Fibroblast of gingiva (primary cell): ENCODE results near the gene GMCL1.
"Not testable (repeated sequence)": the region's sequence is repeated elsewhere in the genome, so short reads cannot be mapped to it uniquely, and the experiment has no call there.

Source experiments
- DNase-seq: peaks from one replicate; pipeline ENCODE4 v3.0.0-alpha.2; 2011; ENCODE audit warnings: low read depth

The GMCL1 gene, protein sequence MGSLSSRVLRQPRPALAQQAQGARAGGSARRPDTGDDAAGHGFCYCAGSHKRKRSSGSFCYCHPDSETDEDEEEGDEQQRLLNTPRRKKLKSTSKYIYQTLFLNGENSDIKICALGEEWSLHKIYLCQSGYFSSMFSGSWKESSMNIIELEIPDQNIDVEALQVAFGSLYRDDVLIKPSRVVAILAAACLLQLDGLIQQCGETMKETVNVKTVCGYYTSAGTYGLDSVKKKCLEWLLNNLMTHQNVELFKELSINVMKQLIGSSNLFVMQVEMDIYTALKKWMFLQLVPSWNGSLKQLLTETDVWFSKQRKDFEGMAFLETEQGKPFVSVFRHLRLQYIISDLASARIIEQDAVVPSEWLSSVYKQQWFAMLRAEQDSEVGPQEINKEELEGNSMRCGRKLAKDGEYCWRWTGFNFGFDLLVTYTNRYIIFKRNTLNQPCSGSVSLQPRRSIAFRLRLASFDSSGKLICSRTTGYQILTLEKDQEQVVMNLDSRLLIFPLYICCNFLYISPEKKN

DNA sequence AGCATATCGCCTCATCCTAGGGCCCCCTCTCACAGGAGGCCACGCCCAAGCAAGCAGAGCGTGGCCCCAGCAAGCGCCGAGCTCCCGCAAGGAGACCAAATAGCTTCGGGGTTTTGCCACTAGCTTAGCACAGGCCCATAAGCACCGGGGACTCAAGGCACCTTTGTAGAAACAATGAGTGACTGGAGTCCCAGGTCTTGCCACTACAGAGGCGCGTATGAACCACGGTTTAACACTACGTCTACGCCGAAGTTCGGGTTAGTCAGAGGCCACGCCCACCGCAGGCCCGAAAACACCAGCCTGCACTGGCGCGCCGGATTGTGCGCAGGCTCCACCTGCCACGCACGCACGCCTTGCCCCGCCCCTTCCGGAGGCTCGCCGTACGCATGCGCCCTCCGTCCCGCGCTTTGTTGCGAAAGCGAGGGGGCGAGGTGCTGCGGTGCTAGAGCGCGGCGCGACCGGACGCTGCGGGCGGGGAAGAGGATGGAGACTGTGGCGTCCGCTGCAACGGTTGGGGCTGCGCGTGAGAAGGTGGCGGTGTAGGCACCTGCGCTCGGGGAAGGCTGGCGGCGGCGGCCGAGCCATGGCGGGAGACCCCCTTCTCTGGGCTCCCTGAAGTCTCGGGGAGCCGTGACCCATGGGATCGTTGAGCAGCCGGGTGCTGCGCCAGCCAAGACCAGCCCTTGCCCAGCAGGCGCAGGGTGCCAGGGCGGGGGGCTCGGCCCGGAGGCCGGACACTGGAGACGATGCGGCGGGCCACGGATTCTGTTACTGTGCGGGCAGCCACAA, at the start of gene GMCL1:
GMCL1 (plus strand) TSS at position 405 of the 789 bp plus-strand sequence; CDS start at position 638, 233 bp downstream.
- peak; percentile 94 for DNase-seq

DNA sequence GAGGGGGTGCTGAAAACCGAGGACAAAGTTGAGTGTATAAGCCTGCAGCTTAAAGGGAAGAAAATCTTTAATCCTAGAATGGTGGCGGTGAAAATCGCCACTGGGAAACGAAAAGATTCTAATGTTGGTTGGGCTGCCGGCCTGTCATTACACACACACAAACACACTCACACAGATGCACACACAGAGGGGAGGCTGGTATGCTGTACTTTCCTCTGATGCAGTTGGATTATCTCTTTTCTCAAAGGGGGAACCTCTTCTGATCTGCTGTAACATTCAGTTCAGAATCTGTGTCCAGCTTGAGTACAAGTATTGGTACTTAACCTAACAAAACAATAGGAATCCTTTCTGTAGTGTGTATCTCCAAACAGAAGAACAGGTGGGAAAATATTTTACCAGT, 48.5 kb upstream of the GMCL1 start:
- no peak for DNase-seq

DNA sequence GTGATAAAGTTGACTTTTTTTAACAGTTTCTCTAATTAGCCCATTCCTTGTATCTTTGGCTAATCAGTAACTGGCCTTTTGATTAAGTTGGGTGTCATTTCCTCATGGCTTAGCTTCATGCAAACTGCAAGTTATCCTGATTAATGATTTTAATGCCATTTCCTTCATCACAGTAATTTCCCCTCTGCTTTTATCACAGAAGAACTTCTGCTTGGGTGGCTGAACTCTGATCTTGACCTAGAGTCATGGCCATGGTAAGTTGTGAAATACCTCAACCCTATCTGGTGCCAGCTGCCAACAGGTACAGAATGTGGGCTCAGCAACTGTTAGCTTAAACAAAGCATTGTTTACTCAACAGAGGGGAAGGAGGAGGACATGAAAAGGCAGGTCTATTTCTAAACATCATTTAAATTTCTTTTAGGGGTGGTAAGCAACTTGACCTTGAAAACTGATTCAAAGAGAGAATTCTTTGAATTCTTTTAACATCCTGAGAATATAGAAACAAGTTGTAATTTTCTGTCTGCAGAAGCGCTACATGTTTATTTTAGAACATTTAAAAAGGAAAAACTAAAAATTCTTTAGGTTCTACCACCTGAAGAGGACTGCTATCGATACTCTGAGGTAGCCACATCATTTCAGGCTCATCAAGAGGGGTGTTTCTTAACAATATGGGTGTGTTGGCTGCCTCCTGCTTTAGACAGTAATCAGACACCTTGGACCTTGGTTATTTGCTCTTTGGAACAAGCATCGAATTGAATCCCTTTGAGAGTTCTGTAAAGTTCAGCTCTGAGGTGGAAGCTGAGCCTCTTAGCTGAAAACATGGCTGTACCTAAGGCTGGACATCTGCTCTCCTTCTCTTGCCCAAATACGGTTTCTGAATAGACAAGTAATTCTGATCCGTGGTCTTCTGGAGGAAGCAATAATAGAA, 47.9 kb upstream of the GMCL1 start:
- DNase-seq = no peak

DNA sequence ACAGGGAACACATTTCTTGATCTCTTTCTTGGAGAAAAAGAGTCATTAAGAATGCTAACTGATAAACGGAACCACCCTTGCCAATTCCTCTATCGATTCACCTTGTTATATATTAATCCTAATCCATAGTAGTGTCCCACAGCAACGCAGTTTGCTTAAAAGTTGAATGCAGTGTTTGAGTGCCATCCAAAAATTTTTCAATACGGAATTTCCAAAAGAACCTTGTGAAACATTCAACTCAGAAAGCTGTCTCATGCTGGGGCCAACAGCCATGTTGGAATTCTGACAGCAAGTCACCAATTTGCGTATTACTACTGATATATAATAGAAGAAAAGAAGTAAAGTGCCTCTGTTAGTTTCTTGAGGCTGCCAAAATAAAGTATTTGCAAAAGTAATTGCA, 45.2 kb upstream of the GMCL1 start:
- no peak for DNase-seq

DNA sequence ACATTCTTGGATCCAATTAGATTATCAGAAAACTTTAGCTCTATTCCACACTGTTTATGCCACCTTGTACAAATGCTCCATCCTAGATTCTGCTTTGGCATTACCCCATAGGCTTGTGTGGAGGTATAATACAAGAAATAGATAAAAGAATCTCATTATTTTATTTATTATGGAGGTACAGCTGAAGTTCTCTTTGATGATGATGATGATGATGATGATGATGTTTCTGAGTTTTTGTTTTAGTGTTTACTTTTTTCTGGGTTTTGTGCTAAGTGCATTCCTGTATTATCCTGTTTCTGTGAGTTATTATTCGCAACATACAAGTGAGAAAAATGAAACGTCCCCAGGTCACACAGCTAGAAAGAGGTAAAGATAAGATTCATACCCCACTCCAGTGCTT, 44.1 kb upstream of the GMCL1 start:
- DNase-seq = no peak

DNA sequence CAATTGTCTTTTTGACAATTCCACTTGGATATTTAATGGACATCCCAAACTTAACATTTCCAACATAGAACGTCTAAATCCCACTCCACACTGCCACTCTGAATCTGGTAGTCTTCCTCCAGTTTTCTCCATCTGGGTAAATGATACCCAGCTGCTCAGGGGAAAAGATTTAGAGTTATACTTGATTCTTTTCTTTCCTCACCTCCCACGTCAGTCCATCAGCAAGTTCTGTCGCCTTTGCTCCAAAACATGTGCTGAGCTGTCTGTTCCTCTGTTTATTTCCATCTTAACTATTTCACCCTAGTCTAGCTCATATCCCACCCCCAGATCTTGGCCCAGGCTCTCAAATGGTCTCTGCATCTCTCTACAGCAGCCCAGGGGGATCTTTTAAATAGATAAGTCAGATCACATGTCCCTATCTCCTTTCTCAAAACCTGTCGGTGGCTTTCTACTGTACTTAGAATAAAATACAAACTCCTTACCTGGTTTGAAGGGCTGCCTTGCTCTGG, 43.4 kb upstream of the GMCL1 start:
- no peak for DNase-seq

DNA sequence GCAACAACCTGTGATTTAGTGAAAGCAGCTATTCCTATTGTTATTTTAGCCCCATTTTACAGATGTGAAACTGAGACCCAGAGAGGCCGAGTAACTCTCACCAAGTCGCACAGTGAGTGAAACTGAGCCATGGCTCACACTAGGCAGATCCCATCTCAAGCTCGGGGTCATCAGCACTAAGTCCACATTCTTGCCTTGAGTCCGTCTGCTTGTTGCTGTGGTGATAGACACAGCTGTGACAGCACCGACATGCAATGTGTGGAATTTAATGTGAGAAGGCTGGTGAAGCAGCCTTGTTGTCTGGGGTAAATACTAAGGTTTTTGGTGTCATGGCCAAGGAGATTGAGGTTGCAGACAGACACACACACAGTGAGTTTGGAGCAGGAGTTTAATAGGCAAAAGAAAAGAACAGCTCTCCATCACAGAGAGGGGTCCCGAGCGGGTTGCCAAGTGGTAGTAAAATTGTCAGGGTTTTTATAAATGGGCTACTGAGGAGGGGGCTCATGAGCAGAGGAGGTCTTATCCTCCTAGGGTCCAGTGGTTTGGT, 40.2 kb upstream of the GMCL1 start:
- peak; percentile 72 for DNase-seq

DNA sequence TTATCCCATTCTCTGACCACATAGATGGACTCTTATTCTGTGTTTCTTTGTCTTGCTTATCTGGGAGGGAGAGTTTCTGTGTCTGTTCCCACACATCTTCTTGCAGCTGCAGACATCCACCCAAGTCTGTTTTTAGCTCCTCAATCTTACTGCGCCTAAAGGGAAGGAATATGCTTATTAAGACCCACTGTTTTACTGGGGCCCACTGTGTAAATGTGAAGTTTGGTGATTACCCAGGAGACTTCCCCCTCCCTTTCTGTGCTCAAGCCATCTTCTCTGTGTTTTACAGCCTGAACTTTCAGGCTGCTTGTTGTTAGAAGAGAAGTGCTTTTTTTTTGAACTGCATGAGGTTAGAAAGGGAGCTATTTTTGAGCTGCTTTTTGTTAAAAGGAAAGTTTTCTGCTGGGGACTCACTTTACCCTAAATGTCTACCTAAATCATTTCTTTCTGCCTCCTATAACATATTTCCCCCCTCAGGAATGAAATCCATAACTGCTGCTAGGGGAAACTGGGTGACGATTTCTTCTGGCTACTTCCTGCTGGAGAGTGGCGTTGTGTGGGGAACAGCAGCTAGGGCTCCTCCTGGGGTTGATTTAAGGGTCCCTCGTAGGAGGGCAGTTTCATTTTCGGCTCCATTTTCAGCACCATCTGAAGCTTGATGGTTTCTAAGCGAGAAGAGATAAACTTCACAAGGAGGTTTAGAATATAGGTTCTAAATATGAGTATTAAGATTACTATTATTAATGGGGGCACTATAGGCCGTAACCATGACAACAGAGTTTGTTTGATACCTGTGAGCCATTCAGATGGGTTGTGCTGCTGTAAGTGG, 39.5 kb upstream of the GMCL1 start:
- DNase-seq = no peak

DNA sequence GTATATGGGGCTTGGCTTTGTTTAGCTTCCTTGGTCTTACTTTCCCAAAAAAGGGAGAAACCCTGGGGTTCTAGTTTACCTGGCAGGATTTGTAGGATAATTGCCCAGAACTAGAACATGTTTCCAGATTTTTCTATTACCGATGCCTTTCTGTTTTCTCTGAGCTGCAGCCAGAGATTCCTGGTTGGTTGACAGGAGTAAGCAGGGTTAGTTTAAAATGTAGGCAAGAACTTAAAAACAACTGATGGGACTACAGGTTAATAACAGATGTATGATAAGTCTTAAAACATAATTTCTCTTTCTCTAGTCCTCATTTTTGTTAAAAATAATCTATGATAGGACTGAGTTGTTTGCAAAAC, 38.9 kb upstream of the GMCL1 start:
- DNase-seq = no peak

DNA sequence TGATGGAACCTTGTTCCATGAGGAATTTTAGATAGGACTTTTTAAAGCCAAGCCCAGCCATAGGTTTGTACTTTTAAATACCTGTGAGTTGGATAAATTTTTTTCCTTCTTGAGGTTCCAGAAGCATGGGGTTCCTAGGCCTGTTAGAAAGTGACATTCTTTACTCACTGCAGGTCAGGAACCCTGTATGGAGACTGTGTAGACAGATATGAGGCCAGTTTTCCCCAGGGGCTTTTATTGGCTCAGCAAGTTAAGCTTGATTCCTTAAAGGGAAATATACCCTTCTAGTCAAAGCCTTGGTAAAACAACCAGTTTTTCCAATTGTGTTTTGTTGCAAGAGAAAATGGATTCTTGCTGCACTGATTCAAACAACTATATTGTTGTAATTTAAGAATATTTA, 38.4 kb upstream of the GMCL1 start:
- DNase-seq = no peak

DNA sequence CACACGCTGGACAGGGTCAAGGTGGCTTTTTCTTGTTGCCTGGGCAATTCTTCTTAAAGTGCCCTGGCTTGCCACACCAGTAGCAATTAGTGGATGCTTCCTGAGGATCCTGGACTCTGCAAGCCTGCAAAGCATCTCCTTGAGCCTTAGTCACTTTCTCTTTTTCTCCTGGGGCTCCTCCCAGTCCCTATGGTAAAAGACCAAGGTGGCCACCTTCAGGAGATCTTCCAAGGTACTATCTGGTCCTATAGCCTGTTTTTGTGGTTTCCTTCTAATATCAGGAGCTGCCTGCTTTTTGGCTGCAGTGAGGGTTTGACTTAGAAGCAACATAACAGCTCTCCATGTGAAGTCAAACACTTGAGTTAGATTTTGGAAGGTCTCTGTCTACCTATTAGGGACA, 33.3 kb upstream of the GMCL1 start:
- DNase-seq = no peak

DNA sequence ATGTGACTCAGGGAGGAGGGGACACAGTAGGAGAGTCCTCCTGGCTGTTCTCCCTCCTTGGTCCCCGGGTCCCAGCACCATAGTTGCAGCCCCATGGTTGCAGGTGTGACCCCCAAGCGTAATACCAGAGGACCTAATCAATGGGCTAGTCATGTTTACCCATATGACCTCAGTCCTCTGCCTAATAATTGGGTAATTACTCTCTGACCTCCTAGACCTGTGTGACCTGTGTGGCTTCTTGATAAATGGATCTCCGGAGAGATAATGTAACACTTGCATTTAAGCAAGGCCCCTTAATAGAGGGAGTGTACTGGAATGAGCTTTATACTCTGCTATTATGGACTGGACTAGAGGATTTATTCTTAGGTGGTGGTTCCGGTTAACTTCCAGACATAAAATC, 32.2 kb upstream of the GMCL1 start:
- no peak for DNase-seq

DNA sequence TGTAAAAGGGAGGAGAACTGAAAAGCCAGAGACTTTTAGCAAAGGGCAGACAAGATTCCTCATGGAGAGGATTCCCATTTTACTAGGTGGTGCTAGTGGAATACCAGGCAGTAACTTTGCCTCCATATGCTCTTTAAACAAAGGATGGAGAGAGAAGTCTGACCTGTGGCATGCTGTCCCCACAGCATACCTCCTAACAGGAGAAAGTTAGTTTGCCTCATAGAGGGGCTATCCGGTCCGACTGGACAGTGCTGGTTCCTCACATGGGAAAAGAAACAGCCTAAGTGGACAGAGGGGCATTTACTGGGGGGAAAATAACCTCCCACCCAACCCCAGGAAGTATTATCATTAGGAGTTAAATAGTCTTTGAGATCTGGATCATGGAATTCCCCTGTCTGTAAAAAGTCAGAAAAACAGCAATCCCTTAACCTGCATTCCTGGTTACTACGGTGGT, 31.6 kb upstream of the GMCL1 start:
- no peak for DNase-seq

DNA sequence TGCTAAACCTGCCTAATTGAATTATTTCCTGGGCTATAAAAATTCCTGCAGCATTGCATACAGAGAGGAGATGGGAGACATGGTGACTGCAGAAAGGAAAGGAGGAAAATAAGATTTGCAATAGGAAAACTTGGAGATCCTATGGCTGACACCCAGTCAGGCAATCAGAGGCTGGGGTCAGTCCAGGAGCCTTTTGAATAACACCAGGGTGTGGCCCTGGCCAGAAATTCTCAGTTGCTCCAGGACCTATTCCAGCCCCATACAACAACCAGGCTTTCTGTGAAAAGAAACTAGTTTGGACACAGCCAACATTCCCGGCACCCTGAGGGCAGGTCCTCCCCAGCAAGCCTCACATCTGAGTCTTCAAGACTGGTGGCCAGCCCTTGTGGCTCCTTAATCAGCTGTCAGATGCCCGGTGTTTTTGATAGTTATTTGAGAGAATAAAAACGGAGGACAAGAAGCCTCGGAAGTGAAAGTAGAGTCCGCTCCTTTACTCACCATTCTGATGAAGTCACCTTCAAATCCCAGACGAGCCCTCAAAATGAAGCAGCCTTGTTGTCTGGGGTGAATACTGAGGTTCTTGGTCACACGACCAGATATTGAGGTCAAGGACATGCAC, 31.1 kb upstream of the GMCL1 start:
- peak; percentile 17 for DNase-seq

DNA sequence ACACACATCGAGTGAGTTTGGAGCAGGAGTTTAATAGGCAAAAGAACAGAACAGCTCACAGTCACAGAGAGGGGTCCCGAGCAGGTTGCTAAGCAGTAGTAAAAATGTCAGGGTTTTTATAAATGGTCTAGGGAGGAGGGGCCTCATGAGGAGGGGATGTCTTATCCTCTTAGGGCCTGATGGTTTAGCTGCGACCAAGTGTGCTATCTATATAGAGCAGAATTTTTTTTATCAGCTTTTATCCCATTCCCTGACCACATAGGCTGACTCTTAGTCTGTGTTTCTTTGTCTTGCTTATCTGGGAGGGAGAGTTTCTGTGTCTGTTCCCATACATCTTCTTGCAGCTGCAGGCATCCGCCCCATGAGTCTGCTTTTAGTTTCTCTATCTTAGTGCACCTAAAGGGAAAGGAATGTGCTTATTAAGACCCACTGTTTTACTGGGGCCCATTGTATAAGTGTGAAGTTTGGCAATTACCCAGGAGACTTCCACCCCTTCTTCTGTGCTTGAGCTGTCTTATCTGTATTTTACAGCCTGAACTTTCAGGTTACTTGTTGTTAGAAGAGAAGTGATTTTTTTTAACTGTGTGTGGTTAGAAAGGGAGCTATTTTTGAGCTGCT, 30.4 kb upstream of the GMCL1 start:
- no peak for DNase-seq

DNA sequence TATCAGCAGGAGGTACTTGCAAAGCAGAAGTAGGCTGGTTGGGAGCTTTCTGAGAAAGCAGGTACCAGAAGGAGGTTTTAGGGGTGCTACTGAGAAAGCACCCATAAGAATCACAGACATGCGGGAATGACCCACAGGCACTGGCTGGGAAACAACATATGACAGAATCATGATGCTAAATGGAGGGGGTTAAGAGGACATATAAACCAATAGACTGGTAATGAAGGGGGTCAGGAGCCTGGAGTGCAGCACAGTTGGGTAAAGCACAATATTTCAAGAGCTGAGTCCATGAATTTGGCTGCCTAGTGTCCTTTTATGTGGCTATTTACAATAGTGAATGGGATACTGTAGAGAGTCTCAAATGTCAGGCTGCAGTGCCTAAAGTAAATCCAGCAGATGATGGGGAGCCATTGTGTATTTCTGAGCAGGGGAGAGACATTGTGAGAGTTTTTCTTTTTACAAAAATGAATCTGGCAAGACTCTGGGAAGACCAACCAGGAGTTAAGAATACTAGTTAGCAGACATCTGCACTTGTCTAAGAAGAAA, 27.6 kb upstream of the GMCL1 start:
- DNase-seq = no peak

DNA sequence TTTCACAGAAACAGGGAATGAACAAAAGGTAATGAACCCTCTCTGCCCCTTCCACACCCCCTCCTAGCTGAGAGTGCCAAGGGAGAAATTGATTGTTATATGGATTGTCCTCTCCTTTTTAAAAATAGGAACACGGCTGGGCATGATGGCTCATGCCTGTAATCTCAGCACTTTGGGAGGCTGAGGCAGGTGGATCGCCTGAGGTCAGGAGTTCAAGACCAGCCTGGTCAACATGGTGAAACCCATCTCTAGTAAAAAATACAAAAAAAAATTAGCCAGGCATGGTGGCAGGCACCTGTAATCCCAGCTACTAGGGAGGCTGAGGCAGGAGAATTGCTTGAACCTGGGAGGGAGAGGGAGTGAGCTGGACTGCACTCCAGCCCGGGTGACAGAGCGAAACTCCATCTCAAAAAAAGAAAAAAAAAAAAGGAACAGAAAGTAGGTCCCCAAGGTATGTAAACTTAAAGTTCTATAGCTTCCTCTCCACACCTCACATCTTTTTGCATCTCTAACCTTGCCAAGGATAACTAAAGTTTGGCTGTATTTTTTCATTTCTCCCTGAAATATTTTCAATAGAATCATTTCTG, 26.6 kb upstream of the GMCL1 start:
- DNase-seq = not testable (repeated sequence)

DNA sequence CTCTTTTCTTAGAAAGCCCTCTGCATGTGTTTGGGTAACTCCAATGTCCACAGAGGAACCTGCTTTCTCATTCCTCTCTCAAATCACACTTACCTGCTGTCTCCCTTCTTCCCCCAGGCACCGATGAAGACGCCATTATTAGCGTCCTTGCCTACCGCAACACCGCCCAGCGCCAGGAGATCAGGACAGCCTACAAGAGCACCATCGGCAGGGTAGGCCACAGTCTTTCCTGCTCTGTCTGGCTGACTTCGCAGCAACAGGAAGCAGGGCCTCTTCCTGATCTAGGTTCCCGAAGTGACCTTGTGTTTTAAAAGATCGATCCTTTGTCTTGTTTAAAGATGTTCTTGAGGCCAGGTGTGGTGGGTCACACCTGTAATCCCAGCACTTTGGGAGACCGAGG, 25.0 kb upstream of the GMCL1 start:
- DNase-seq = no peak

DNA sequence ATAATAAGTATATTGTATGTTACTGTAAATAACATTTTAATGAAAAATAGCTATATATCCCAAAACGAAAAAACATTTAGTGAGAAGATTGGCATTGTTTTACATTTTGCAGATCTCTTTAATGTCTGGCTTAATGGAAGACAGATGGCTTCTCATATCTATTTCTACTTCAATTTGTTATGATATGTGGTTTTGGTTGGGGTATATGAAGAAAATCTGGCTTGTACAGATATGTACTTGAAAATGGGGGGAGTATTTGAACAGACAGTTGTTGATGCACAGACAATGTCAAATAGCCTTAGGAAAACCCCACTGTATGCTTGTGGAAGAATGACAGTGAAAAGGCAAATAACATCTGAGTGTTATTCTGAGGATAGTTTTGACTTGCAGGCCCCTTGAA, 23.6 kb upstream of the GMCL1 start:
- DNase-seq = no peak
